Measurements from ENCODE around the gene ERF. TPM values are rescaled to one million over a fixed set of nuclear protein-coding genes. Genes with fewer than 3 reads are reported as not detected.

The ERF gene
- total RNA-seq, 6 experiments from 2014 or later, result 15.4 to 35.7 (median 30.5) TPM

GRCh38 chr19:42242069-42242511, 12.8 kb downstream of the ERF start:
- H3K4me3 ChIP-seq, result peak overlapping the region; percentile 51 to 88 (median 80)
- DNase-seq (no peak), ATAC-seq (no peak)
- no peaks in the 10 kb centered on the region for H3K27me3 ChIP-seq
- WGBS (ENCODE audit: insufficient coverage, low coverage, low lambda C conversion rate, missing lambda C conversion rate), result no CpG with 5 or more reads among the region's 49 CpGs
- H3K4me1 ChIP-seq, result peaks cover 0 to 29% (median 13%) of the 10 kb centered on the region in 4 donors
- intact Hi-C loops (cut with DNase I), result loop anchor here in 1 of 2 donors (10.0 kb wide), 1 partner anchor 53 kb away; no protein-coding TSS in a partner anchor
- no peaks in the 10 kb centered on the region for H3K9me3 ChIP-seq
- no peak for TF ChIP-seq POLR2A (IDR thresholded peaks at IDR 0.05)
- no peak for TF ChIP-seq CTCF (IDR thresholded peaks at IDR 0.05)
- peak overlapping the region; percentile 55 to 75 (median 61) for H3K27ac ChIP-seq
- peaks cover 0 to 7% (median 0%) of the 10 kb centered on the region in 4 donors for H3K36me3 ChIP-seq

- WGBS (ENCODE audit: insufficient coverage, low coverage, low lambda C conversion rate, missing lambda C conversion rate), result 100% methylated on average over 3 of the region's 3 CpGs
- H3K27me3 ChIP-seq, result no peaks in the 10 kb centered on the region
- ATAC-seq, result no peak
- peak overlapping the region; percentile 51 to 88 (median 80) for H3K4me3 ChIP-seq
- intact Hi-C loops (cut with DNase I), result loop anchor here in 1 of 2 donors (10.0 kb wide), 1 partner anchor 54 kb away; no protein-coding TSS in a partner anchor
- DNase-seq, result no peak
- H3K9me3 ChIP-seq, result no peaks in the 10 kb centered on the region
- H3K36me3 ChIP-seq, result peaks cover 0 to 16% (median 1%) of the 10 kb centered on the region in 4 donors
- TF ChIP-seq POLR2A (IDR thresholded peaks at IDR 0.05) (no peak), CTCF (IDR thresholded peaks at IDR 0.05) (no peak)
- H3K27ac ChIP-seq, result no peak overlapping the region
- peaks cover 0 to 26% (median 12%) of the 10 kb centered on the region in 4 donors for H3K4me1 ChIP-seq
Observed at GRCh38 chr19:42241279-42241678, 13.6 kb downstream of the ERF start.

- ATAC-seq (no peak), DNase-seq (no peak)
- Histone ChIP-seq H3K36me3 (peaks cover 0 to 31% (median 7%) of the 10 kb centered on the region in 4 donors), H3K9me3 (no peaks in the 10 kb centered on the region), H3K4me3 (no peak overlapping the region), H3K27ac (no peak overlapping the region), H3K4me1 (peaks cover 0 to 18% (median 7%) of the 10 kb centered on the region in 4 donors), H3K27me3 (no peaks in the 10 kb centered on the region)
- WGBS (ENCODE audit: insufficient coverage, low coverage, low lambda C conversion rate, missing lambda C conversion rate), result 88% methylated on average over 5 of the region's 10 CpGs
- no peak for TF ChIP-seq CTCF (IDR thresholded peaks at IDR 0.05)
- TF ChIP-seq POLR2A (IDR thresholded peaks at IDR 0.05), result no peak
- intact Hi-C loops (cut with DNase I), result loop anchor here in 1 of 2 donors (10.0 kb wide), 1 partner anchor 55 kb away; no protein-coding TSS in a partner anchor
Observed at GRCh38 chr19:42239544-42240220, 15.2 kb downstream of the ERF start.

GRCh38 chr19:42235181-42235580, 19.7 kb downstream of the ERF start:
- Histone ChIP-seq H3K9me3 (no peaks in the 10 kb centered on the region), H3K27ac (no peak overlapping the region), H3K36me3 (peaks cover 0 to 69% (median 30%) of the 10 kb centered on the region in 4 donors), H3K27me3 (no peaks in the 10 kb centered on the region), H3K4me3 (no peak overlapping the region), H3K4me1 (peaks cover 0 to 3% (median under 1%) of the 10 kb centered on the region in 4 donors)
- intact Hi-C loops (cut with DNase I), result no loop called here
- WGBS (ENCODE audit: insufficient coverage, low coverage, low lambda C conversion rate, missing lambda C conversion rate), result 90% methylated on average over 4 of the region's 5 CpGs
- ATAC-seq, result no peak
- DNase-seq, result no peak
- TF ChIP-seq POLR2A (IDR thresholded peaks at IDR 0.05), result no peak
- TF ChIP-seq CTCF (IDR thresholded peaks at IDR 0.05), result no peak

All from right lobe of liver (tissue), 6 donors.